SK-N-SH treated with all-trans-retinoic acid at 6 μM for 48 hours (cell line): ENCODE measurements around the gene NAA38.

Source experiments
- ATAC-seq: fragments of 200-7000 bp; cut with Tn5 transposase; 3 replicates; pipeline ENCODE4 v1.9.1; 2020; ENCODE audit warnings: mild to moderate bottlenecking, moderate library complexity
- BACH2 ChIP-seq: fragments of 250-450 bp; sonication (Bioruptor Pico); IDR thresholded peaks from 2 replicates; pipeline ENCODE4 v1.9.0; 2021; ENCODE audit warnings: mild to moderate bottlenecking, borderline replicate concordance
- CSDC2 ChIP-seq: fragments of 250-450 bp; sonication (Bioruptor Pico); IDR thresholded peaks from 2 replicates; pipeline ENCODE4 v1.5.0; 2020; ENCODE audit warnings: mild to moderate bottlenecking, moderate library complexity
- ESRRG ChIP-seq: fragments of 250-450 bp; sonication (Bioruptor Pico); IDR thresholded peaks from 2 replicates; pipeline ENCODE4 v1.6.1; 2021; ENCODE audit warnings: mild to moderate bottlenecking
- GLIS3 ChIP-seq: fragments of 250-450 bp; sonication (Bioruptor Pico); IDR thresholded peaks from 2 replicates; pipeline ENCODE4 v1.5.0; 2020; ENCODE audit warnings: mild to moderate bottlenecking, moderate library complexity
- ISL1 ChIP-seq: fragments of 250-450 bp; sonication (Bioruptor Pico); IDR thresholded peaks from 2 replicates; pipeline ENCODE4 v2.1.2; 2022; ENCODE audit warnings: mild to moderate bottlenecking, moderate library complexity
- PPARA ChIP-seq: fragments of 250-450 bp; sonication (Bioruptor Pico); IDR thresholded peaks from 2 replicates; pipeline ENCODE4 v1.5.0; 2020; ENCODE audit warnings: mild to moderate bottlenecking, borderline replicate concordance
- RARB ChIP-seq: fragments of 250-450 bp; sonication (Bioruptor Pico); IDR thresholded peaks from 2 replicates; pipeline ENCODE4 v1.8.0; 2021; ENCODE audit warnings: mild to moderate bottlenecking, moderate library complexity
- SNAI2 ChIP-seq: fragments of 250-450 bp; sonication (Bioruptor Pico); IDR thresholded peaks from 2 replicates; pipeline ENCODE4 v1.5.0; 2020; ENCODE audit warnings: mild to moderate bottlenecking, moderate library complexity
- TCF4 ChIP-seq: fragments of 250-450 bp; sonication (Bioruptor Pico); IDR thresholded peaks from 2 replicates; pipeline ENCODE4 v1.8.0; 2021; ENCODE audit warnings: mild to moderate bottlenecking, moderate library complexity, borderline replicate concordance
- TOX ChIP-seq: fragments of 250-450 bp; sonication (Bioruptor Pico); IDR thresholded peaks from 2 replicates; pipeline ENCODE4 v1.8.0; 2021; ENCODE audit warnings: mild to moderate bottlenecking, moderate library complexity, borderline replicate concordance
- ZC3H10 ChIP-seq: fragments of 250-450 bp; sonication (Bioruptor Pico); IDR thresholded peaks from 2 replicates; pipeline ENCODE4 v1.5.1; 2021; ENCODE audit warnings: mild to moderate bottlenecking, moderate library complexity
- ZFP3 ChIP-seq: fragments of 250-450 bp; sonication (Bioruptor Pico); IDR thresholded peaks from 2 replicates; pipeline ENCODE4 v1.5.0; 2020; ENCODE audit warnings: mild to moderate bottlenecking, moderate library complexity
- ZFP30 ChIP-seq: fragments of 450-650 bp; formaldehyde crosslinking; IDR thresholded peaks from 2 replicates; pipeline ENCODE4 v1.5.0; 2022; ENCODE audit warnings: mild to moderate bottlenecking, moderate library complexity
- ZNF565 ChIP-seq: fragments of 450-650 bp; formaldehyde crosslinking; conservative IDR thresholded peaks from 2 replicates; pipeline ENCODE4 v1.5.0; 2020; ENCODE audit warnings: low read depth, mild to moderate bottlenecking, moderate library complexity
- ZNF70 ChIP-seq: fragments of 450-650 bp; formaldehyde crosslinking; IDR thresholded peaks from 2 replicates; pipeline ENCODE4 v1.5.0; 2020; ENCODE audit warnings: mild to moderate bottlenecking, moderate library complexity
- TF ChIP-seq, protein P1 (sequence below): fragments of 250-450 bp; sonication (Bioruptor Pico); IDR thresholded peaks from 2 replicates; pipeline ENCODE4 v1.5.1; 2020; ENCODE audit warnings: low read depth, mild to moderate bottlenecking, moderate library complexity
- TF ChIP-seq, protein P2 (sequence below): fragments of 250-450 bp; sonication (Bioruptor Pico); IDR thresholded peaks from 2 replicates; pipeline ENCODE4 v1.8.0; 2020; ENCODE audit warnings: mild to moderate bottlenecking, moderate library complexity, borderline replicate concordance
- TF ChIP-seq, protein P3 (sequence below): fragments of 250-450 bp; sonication (Bioruptor Pico); IDR thresholded peaks from 2 replicates; pipeline ENCODE4 v1.5.0; 2020; ENCODE audit warnings: mild to moderate bottlenecking, moderate library complexity

NAA38 gene

DNA sequence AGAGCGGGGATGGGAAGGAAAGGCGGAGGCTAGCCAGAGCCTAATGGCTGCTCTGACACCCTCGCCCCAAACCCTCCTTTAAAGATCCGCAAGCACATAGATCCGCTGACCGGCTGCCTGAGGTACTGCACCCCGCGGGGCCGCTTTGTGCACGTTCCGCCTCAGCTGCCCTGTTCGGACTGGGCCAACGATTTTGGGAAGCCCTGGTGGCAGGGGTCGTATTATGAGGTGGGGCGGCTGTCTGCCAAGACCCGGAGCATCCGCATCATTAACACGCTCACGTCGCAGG, 1.1 kb upstream of the NAA38 start:
- TF ChIP-seq TCF4 (CRISPR knock-in tag): no peak
- TF ChIP-seq ZC3H10: no peak
- TF ChIP-seq ZFP3: no peak
- TF ChIP-seq SNAI2 (CRISPR knock-in tag): no peak
- TF ChIP-seq ESRRG: no peak
- TF ChIP-seq, protein P1, sequence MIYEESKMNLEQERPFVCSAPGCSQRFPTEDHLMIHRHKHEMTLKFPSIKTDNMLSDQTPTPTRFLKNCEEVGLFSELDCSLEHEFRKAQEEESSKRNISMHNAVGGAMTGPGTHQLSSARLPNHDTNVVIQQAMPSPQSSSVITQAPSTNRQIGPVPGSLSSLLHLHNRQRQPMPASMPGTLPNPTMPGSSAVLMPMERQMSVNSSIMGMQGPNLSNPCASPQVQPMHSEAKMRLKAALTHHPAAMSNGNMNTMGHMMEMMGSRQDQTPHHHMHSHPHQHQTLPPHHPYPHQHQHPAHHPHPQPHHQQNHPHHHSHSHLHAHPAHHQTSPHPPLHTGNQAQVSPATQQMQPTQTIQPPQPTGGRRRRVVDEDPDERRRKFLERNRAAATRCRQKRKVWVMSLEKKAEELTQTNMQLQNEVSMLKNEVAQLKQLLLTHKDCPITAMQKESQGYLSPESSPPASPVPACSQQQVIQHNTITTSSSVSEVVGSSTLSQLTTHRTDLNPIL (CRISPR knock-in tag): no peak
- TF ChIP-seq ISL1 (CRISPR knock-in tag): no peak
- no peak for TF ChIP-seq PPARA (CRISPR knock-in tag)
- no peak for TF ChIP-seq GLIS3
- TF ChIP-seq, all 23 proteins: peak for 0
- peak; percentile 32 for ATAC-seq

DNA sequence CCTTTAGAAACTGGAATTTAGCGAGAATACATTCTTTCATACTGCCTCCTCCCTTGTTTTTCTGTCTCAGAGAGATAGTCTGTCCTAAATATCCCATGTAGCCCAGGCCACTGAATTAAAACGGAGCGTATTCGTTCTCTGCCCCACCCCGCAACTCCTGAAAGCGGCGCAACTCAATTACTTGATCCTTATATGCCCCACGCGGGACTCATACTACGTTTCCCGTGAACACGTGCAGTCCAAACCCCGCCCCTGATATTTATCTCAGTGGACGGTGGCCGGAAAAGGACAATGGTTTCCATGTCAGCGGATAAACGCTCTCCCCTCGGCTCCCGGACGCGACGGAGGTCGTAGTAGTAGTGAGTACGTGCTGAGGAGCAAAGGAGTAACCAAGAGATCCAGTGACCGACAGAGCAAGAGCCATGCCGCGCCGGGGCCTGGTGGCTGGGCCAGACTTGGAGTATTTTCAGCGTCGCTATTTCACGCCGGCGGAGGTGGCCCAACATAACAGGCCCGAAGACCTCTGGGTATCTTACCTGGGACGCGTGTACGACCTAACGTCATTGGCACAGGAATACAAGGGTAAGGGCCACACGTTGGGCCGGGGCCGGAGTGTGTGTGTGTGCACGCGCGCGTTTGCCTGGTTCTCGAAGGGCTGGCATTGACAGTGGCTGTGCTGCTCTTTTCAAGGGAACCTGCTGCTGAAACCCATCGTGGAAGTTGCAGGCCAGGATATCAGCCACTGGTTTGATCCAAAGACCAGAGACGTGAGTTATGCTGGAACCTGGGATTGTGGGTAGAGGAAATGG, 558 bp upstream of the NAA38 start, which contains the start of gene CYB5D1:
CYB5D1 (plus strand) TSS at position 291 of the 809 bp plus-strand sequence; CDS start at position 423, 132 bp downstream.
- ATAC-seq: peak; percentile 40
- TF ChIP-seq ZNF565: no peak
- TF ChIP-seq ZC3H10: no peak
- TF ChIP-seq BACH2: no peak
- TF ChIP-seq ISL1 (CRISPR knock-in tag): no peak
- TF ChIP-seq, protein P2, sequence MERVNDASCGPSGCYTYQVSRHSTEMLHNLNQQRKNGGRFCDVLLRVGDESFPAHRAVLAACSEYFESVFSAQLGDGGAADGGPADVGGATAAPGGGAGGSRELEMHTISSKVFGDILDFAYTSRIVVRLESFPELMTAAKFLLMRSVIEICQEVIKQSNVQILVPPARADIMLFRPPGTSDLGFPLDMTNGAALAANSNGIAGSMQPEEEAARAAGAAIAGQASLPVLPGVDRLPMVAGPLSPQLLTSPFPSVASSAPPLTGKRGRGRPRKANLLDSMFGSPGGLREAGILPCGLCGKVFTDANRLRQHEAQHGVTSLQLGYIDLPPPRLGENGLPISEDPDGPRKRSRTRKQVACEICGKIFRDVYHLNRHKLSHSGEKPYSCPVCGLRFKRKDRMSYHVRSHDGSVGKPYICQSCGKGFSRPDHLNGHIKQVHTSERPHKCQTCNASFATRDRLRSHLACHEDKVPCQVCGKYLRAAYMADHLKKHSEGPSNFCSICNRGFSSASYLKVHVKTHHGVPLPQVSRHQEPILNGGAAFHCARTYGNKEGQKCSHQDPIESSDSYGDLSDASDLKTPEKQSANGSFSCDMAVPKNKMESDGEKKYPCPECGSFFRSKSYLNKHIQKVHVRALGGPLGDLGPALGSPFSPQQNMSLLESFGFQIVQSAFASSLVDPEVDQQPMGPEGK (CRISPR knock-in tag): no peak
- TF ChIP-seq GLIS3: 0 out of 2 replicates have a peak, but pooled peaks have one; percentile 16
- 0 out of 2 replicates have a peak, but pooled peaks have one; percentile 38 for TF ChIP-seq RARB (CRISPR knock-in tag)
- no peak for TF ChIP-seq CSDC2
- TF ChIP-seq, protein P3, sequence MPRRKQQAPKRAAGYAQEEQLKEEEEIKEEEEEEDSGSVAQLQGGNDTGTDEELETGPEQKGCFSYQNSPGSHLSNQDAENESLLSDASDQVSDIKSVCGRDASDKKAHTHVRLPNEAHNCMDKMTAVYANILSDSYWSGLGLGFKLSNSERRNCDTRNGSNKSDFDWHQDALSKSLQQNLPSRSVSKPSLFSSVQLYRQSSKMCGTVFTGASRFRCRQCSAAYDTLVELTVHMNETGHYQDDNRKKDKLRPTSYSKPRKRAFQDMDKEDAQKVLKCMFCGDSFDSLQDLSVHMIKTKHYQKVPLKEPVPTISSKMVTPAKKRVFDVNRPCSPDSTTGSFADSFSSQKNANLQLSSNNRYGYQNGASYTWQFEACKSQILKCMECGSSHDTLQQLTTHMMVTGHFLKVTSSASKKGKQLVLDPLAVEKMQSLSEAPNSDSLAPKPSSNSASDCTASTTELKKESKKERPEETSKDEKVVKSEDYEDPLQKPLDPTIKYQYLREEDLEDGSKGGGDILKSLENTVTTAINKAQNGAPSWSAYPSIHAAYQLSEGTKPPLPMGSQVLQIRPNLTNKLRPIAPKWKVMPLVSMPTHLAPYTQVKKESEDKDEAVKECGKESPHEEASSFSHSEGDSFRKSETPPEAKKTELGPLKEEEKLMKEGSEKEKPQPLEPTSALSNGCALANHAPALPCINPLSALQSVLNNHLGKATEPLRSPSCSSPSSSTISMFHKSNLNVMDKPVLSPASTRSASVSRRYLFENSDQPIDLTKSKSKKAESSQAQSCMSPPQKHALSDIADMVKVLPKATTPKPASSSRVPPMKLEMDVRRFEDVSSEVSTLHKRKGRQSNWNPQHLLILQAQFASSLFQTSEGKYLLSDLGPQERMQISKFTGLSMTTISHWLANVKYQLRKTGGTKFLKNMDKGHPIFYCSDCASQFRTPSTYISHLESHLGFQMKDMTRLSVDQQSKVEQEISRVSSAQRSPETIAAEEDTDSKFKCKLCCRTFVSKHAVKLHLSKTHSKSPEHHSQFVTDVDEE: 0 out of 2 replicates have a peak, but pooled peaks have one; percentile 24
- TF ChIP-seq ZFP30 (CRISPR knock-in tag): no peak
- no peak for TF ChIP-seq SNAI2 (CRISPR knock-in tag)

DNA sequence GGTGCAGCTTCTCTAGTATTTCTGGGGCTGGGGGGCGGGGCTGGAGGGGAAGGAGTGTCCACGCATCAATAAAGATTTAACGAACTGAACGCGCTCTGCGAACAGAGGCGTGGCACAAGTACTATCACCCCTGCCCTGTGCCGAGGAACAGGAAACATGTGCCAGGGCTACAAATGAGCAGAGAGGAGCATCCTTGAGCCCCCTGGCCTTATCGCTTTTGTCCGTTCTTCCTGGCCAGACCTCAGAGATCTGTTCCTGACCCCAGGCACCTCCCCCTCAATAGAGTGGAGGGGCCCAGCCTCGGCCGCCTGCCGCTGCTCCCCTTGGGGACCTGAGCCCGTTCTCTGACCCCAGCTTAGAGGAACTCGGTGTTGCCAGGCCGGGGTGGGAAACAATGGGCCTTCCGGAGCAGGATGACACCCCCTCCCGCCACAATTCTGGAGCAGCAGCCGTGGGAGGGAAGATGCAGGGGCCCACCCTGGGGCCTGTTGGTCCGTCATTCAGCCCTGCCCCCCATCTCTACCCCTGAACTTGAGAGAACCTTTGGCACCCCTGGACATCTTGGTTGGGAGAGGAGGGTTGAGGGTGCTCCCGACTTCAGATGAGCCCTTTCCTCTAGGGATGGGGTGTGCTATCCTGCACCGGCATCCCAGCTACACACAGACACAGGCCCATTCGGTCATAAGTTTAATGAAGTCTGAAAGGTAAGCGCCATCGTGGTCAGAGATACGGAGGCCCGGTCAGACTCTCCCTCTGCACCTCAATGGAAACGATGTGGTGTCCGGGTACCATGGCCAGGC, 1.1 kb downstream of the NAA38 start:
- no peak for ATAC-seq
- TF ChIP-seq, protein P2 (CRISPR knock-in tag): no peak
- TF ChIP-seq GLIS3 (peak; percentile 24; the same call in 1 of the 2 replicates), ZFP30 (CRISPR knock-in tag) (no peak)
- TF ChIP-seq, protein P1 (CRISPR knock-in tag): no peak

DNA sequence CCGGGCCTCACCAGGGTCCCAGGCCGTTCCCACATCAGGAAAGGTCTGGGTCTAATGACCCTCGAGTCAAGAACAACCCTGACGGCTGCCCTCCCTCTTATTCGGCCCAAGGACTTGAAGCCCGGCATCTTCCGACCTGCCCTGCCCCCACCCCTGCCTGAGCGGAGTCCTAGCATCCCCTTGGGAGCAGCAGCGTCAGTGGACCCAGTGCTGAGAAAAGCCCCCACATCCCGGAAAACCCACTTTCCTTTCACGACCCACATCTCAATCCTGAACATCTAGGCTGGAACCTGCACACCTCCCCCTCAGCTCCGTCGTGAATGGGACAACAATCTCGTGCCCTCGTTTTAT, 1.7 kb downstream of the NAA38 start:
- TF ChIP-seq ESRRG (no peak), TOX (CRISPR knock-in tag) (no peak), PPARA (CRISPR knock-in tag) (no peak), ZNF70 (no peak)
- no peak for ATAC-seq
